Breast epithelium (tissue), 4 donors: ENCODE results near the gene MSANTD4. TPM values are rescaled to one million over a fixed set of nuclear protein-coding genes. Genes with fewer than 3 reads are reported as not detected.

ENCODE experiments used
- DNase-seq, 2 donors: peaks; one replicate each; pipeline ENCODE4 v3.0.0-alpha.2; 2019; ENCODE audit warnings: low spot score in 2 of 2
- H3K27ac ChIP-seq, 2 donors: fragments of 200-600 bp; sonication (generic) in 1 of 2; one replicate each; pipeline ENCODE4 v1.5.1; 2016 to 2019; ENCODE audit warnings: mild to moderate bottlenecking in 1 of 2
- H3K27me3 ChIP-seq, 2 donors: fragments of 200-600 bp; sonication (generic) in 1 of 2; one replicate each; pipeline versions ENCODE4 v1.5.1 to v1.6.0; 2017 to 2019; ENCODE audit warnings: control low read depth in 1 of 2, mild to moderate bottlenecking in 1 of 2
- H3K36me3 ChIP-seq: fragments of 200-600 bp; one replicate; pipeline ENCODE4 v1.5.1; 2019
- H3K4me1 ChIP-seq, 2 donors: fragments of 200-600 bp; sonication (generic); one replicate each; pipeline ENCODE4 v1.5.1; 2016 to 2019; ENCODE audit warnings: control low read depth in 1 of 2
- H3K4me3 ChIP-seq, 3 donors: fragments of 200-600 bp; sonication (generic); 1 replicate in 2 of 3; 2 replicates in 1 of 3; pipeline ENCODE4 v1.5.1; 2016 to 2019; ENCODE audit warnings: mild to moderate bottlenecking in 3 of 3, moderate library complexity in 2 of 3
- H3K9me3 ChIP-seq, 2 donors: fragments of 200-600 bp; sonication (generic) in 1 of 2; one replicate each; pipeline ENCODE4 v1.5.1; 2016 to 2019; ENCODE audit warnings: control low read depth in 1 of 2
- POLR2A ChIP-seq: fragments of 450-650 bp; IDR thresholded peaks from one replicate; pipeline ENCODE4 v1.6.1; 2016; ENCODE audit warnings: antibody characterized with exemption, mild to moderate bottlenecking, moderate library complexity
- POLR2AphosphoS5 ChIP-seq, 3 donors: sonication (generic); formaldehyde crosslinking; IDR thresholded peaks; one replicate each; pipeline ENCODE4 v1.6.1; 2017; ENCODE audit warnings: antibody characterized with exemption in 3 of 3
- intact Hi-C: fragments of 100-400 bp; cut with DNase I; formaldehyde crosslinking; loops from one replicate; pipeline ENCODE4 v1.15.1; 2023; ENCODE audit warnings: low total_unique reads
- total RNA-seq, 3 donors: library from RNA; depleted of rRNA; stranded (reverse); fragments of >200 nt; gene quantifications; one replicate each; pipeline ENCODE4 v1.1.0, GENCODE V29; 2016
- TF ChIP-seq, protein P1 (sequence below), 3 donors: fragments of 450-650 bp; IDR thresholded peaks; one replicate each; pipeline ENCODE4 v1.5.1; 2016 to 2017; ENCODE audit warnings: antibody characterized with exemption in 3 of 3, mild to moderate bottlenecking in 3 of 3, moderate library complexity in 3 of 3

The MSANTD4 gene
- total RNA-seq, 3 donors from 2014 or later = 18.9 to 29.0 (median 22.3) TPM

DNA sequence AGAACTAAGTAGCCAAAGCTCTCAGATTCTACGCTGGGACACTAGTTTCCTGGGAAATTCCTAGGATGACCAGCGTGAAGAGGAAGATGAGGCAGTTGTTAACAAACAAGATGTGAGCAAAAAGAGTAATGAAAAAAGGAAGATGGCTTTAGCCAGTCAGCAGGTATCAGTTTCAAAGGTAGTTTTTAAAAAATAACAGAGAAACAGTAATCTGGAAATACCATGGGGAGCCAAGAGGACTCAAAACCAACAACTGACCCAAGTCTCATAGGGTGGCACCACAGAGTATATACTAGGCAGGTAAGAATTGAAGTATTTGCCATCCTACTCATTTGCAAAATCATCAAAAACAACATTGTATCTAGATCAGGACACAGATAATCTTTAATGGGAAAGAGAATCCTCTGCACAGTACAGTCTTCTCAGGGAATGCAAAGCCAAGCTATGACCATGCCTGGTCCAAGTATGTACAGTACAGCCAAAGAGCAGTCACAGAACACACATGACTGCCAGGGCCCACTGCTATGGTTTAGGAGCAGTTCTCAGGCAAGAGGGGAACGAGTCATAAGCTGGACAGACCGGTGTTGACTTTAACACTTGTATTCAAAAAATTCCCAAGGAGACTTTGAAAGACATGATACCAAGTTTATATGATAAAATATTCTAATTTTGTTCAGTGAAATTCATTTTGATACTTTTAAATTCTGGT lies 20.6 kb downstream of the MSANTD4 start:
- DNase-seq = no peak
- H3K27ac ChIP-seq = no peak overlapping the region
- no peaks in the 10 kb centered on the region for H3K4me1 ChIP-seq
- H3K9me3 ChIP-seq = peaks cover 8 to 16% of the 10 kb centered on the region in 2 donors
- no peaks in the 10 kb centered on the region for H3K36me3 ChIP-seq
- TF ChIP-seq, protein P1, sequence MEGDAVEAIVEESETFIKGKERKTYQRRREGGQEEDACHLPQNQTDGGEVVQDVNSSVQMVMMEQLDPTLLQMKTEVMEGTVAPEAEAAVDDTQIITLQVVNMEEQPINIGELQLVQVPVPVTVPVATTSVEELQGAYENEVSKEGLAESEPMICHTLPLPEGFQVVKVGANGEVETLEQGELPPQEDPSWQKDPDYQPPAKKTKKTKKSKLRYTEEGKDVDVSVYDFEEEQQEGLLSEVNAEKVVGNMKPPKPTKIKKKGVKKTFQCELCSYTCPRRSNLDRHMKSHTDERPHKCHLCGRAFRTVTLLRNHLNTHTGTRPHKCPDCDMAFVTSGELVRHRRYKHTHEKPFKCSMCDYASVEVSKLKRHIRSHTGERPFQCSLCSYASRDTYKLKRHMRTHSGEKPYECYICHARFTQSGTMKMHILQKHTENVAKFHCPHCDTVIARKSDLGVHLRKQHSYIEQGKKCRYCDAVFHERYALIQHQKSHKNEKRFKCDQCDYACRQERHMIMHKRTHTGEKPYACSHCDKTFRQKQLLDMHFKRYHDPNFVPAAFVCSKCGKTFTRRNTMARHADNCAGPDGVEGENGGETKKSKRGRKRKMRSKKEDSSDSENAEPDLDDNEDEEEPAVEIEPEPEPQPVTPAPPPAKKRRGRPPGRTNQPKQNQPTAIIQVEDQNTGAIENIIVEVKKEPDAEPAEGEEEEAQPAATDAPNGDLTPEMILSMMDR (IDR thresholded peaks at IDR 0.05) = no peak
- TF ChIP-seq POLR2A (no peak), POLR2AphosphoS5 (IDR thresholded peaks at IDR 0.05) (no peak)
- intact Hi-C loops = no loop called here
- H3K4me3 ChIP-seq = no peak overlapping the region
- H3K27me3 ChIP-seq = no peaks in the 10 kb centered on the region

DNA sequence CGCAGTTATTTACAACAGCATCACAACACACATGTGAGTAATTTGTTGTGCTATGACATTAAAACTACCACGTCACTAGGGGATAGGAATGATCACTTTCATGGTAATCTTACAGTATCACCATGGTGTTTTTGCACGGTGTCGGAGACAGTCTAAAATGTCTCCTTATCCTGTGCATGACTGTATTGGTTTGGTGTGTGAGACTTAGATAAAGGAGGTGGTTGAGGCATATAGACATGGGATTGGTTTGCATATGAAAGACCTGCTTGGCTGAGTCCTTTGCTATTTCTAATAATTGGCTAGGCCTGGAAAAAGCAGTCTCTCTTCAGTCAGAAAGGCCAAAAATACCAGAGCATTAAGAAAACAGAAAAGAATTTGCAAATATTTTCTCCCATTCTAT lies 30.2 kb downstream of the MSANTD4 start:
- intact Hi-C loops = no loop called here
- H3K4me3 ChIP-seq = no peak overlapping the region
- H3K9me3 ChIP-seq = peaks cover 0 to 6% of the 10 kb centered on the region in 2 donors
- H3K27ac ChIP-seq = no peak overlapping the region
- H3K4me1 ChIP-seq = no peaks in the 10 kb centered on the region
- no peaks in the 10 kb centered on the region for H3K27me3 ChIP-seq
- DNase-seq = no peak
- H3K36me3 ChIP-seq = no peaks in the 10 kb centered on the region
- TF ChIP-seq, protein P1 (IDR thresholded peaks at IDR 0.05) = no peak
- TF ChIP-seq POLR2A = no peak

DNA sequence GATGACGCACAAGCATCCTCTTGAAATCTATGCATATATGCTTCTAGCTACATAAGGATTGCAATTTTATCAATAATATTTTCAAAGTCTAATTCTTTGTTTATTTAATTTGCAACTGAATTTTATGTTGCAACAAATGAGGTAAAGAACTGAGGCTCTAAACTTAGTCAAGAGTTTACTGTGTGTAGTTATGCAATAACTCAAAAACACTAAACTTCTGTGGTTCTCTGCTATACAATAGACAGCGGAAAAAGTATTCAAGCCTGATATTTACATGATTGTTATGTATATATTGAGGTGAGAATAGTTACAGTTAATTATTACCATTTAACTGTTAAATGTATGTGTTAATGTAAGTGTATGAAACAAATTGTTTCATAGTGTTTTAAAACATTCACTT lies 32.9 kb downstream of the MSANTD4 start:
- H3K27me3 ChIP-seq = no peaks in the 10 kb centered on the region
- no peaks in the 10 kb centered on the region for H3K4me1 ChIP-seq
- intact Hi-C loops = no loop called here
- DNase-seq = no peak
- no peaks in the 10 kb centered on the region for H3K36me3 ChIP-seq
- H3K4me3 ChIP-seq = no peak overlapping the region
- TF ChIP-seq POLR2A (no peak), POLR2AphosphoS5 (IDR thresholded peaks at IDR 0.05) (no peak)
- TF ChIP-seq, protein P1 (IDR thresholded peaks at IDR 0.05) = no peak
- H3K27ac ChIP-seq = no peak overlapping the region
- H3K9me3 ChIP-seq = peaks cover 0 to 6% of the 10 kb centered on the region in 2 donors

DNA sequence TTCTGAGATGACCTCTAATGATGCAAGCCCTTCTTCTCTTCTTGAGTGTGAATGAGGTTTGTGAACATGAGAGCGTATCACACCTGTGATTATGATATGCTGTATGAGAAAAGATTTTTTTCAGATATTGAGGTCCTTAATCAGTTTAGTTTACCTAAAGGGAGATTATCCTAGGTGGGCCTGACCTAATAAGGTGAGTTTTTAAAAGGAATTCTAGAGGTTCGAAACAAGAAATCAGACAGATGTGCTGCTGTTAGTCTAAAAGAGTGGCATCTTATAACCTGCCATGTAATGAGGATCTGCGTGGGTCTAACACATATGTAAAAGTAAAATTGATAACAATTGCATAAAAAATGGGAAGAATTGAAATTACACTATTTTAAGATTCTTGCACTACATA lies 33.8 kb downstream of the MSANTD4 start:
- TF ChIP-seq, protein P1 (IDR thresholded peaks at IDR 0.05) = no peak
- TF ChIP-seq POLR2A (no peak), POLR2AphosphoS5 (IDR thresholded peaks at IDR 0.05) (no peak)
- DNase-seq = no peak
- H3K27me3 ChIP-seq = no peaks in the 10 kb centered on the region
- H3K4me1 ChIP-seq = no peaks in the 10 kb centered on the region
- intact Hi-C loops = no loop called here
- H3K27ac ChIP-seq = no peak overlapping the region
- H3K4me3 ChIP-seq = no peak overlapping the region
- H3K36me3 ChIP-seq = no peaks in the 10 kb centered on the region
- H3K9me3 ChIP-seq = peaks cover 0 to 2% of the 10 kb centered on the region in 2 donors

DNA sequence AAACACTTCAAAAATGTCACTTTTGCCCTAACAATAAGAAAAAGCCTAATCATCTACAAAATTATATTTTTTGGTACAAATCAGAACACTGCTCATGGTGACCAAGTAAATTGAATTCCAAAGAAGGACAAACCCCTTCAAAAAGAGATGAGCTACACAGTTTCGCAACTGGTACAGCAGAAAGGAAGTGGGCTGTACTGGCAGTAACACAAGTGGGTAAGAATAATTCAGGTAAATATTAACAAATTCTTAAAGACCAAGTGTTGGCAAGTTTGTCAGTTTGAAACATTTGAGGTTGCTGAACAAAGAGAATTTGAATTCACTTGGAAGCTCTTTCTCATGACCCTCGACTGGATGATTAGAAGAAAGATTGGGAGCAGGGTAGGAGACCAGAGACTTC lies 35.5 kb downstream of the MSANTD4 start:
- no peaks in the 10 kb centered on the region for H3K9me3 ChIP-seq
- no peak for DNase-seq
- intact Hi-C loops = no loop called here
- no peak overlapping the region for H3K27ac ChIP-seq
- H3K4me1 ChIP-seq = no peaks in the 10 kb centered on the region
- H3K4me3 ChIP-seq = no peak overlapping the region
- TF ChIP-seq POLR2AphosphoS5 (IDR thresholded peaks at IDR 0.05) (no peak), POLR2A (no peak)
- TF ChIP-seq, protein P1 (IDR thresholded peaks at IDR 0.05) = no peak
- H3K27me3 ChIP-seq = no peaks in the 10 kb centered on the region
- H3K36me3 ChIP-seq = no peaks in the 10 kb centered on the region
